VCaP (cell line): ENCODE data around the gene PAFAH1B1.

ENCODE experiments used
- H3K27ac ChIP-seq: fragments of 450-650 bp; 2 replicates; pipeline ENCODE4 v1.5.1; 2017
- TF ChIP-seq, protein P1 (sequence below): fragments of 450-650 bp; conservative IDR thresholded peaks from 2 replicates; pipeline ENCODE4 v1.5.1; 2017; ENCODE audit warnings: mild to moderate bottlenecking, moderate library complexity

The PAFAH1B1 gene

DNA sequence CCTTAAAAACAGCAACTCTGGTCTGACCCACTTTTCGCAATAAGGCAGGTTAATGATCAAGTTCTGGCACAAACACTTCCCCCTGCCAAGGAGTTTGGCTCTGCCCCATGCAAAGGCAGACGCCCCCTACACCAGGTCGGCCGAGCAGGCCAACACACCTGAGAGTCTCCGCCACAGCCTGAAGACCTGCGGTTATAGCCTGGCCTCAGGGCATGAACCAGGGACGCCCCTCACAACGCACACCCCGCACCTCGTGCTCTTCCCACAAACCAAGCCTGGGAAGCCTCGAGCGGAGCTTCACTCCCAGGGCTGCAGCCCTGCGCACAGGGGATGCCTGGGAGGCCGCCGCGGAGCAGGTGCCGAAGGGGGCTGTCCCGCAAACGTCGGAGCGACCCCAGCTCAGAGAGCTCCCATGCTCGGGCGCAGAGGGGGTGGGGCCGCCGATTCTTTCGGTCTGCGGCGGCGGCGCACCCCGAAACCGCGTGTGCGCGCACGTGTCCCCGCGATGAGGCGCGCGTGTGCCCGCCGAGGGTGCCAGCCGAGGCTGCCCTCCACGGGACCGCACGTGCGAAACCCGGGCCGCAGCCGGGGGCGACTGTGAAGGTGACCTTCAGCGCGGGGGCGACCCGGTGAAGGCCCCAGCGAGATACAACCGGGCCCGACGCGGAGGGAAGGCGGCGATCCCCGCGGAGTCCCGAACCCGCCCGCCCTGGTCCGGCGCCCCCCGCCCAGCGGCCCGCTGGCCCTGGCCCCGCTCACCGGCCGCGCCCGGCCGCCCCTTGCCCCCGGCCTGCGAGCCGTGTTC is 117.6 kb downstream of the PAFAH1B1 start:
- TF ChIP-seq, protein P1, sequence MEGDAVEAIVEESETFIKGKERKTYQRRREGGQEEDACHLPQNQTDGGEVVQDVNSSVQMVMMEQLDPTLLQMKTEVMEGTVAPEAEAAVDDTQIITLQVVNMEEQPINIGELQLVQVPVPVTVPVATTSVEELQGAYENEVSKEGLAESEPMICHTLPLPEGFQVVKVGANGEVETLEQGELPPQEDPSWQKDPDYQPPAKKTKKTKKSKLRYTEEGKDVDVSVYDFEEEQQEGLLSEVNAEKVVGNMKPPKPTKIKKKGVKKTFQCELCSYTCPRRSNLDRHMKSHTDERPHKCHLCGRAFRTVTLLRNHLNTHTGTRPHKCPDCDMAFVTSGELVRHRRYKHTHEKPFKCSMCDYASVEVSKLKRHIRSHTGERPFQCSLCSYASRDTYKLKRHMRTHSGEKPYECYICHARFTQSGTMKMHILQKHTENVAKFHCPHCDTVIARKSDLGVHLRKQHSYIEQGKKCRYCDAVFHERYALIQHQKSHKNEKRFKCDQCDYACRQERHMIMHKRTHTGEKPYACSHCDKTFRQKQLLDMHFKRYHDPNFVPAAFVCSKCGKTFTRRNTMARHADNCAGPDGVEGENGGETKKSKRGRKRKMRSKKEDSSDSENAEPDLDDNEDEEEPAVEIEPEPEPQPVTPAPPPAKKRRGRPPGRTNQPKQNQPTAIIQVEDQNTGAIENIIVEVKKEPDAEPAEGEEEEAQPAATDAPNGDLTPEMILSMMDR, result no peak
- peak overlapping the region; percentile 92 for H3K27ac ChIP-seq

DNA sequence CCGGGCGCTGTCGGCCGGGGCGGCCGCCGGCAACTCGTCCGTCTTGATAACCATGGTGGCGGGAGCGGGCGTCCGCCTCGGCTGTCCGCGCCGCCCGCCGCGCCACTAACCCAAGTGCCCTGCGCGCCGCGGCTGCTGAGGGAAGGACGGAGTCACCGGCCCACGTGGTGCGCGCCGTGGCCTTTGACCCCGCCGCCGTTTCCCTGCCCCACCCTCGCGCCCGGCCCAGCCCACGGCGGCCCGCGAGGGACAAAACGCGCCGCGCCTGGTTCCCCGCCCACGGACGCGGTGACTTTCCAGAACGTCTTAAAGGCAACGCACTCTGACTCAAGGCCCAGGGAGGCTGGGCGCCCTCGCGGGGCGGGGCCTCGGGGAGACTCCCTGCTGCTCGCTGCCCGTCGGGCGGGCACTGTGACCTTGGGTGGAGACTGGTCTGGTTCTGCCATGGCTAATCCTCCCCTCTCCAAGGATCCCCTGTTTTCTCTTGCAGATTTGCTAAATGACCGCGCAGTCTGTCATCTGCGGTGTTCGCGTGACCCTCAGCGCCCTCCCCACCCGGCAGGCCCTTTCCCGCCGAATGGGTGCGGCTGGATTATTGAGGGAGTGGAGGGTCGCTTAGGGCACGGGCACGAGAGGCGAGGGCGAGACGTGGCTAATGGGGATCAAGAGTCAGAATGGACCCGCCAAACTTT is 118.3 kb downstream of the PAFAH1B1 start, which contains the start of gene CLUH:
TSS of gene CLUH (minus strand) at position 157 of the 692 bp plus-strand sequence. CDS start at position 54, 103 bp downstream.
- H3K27ac ChIP-seq, result peak within 1 kb of the TSS; percentile 92
- TF ChIP-seq, protein P1, result no peak

DNA sequence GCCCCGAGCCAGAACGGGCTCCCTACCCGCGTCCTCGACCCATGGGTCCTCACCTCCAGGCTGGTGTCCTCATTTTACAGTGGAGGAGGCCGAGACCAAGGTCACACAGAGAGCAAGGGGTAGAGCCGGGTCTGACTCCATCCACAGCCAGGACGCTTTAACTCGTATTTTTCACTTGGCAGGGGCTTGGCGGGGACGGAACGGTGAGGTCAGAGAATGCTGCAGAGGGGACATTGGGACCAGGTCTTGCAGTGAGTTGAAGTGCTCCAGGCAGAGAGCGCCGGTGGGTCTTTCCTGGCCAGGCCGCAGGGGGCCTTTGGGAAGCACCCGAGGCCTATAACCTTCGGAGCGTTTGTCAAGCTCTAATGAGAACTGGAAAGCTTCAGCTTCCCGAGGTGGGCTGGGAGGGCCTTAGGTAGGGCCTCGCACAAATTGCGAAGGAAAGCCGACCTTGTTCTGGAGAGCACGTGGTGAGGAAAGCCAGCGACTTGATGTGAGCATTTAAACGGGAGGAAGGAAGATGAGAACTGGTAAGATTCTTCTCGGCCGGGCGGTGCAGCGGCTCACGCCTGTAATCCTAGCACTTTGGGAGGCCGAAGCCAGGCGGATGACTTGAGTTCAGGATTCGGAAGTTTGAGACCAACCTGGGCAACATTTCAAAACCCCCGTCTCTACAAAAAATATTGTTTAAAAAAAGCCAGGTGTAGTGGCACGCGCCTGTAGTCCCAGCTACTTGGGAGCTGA is 119.0 kb downstream of the PAFAH1B1 start:
- TF ChIP-seq, protein P1, result no peak
- peak overlapping the region; percentile 92 for H3K27ac ChIP-seq

DNA sequence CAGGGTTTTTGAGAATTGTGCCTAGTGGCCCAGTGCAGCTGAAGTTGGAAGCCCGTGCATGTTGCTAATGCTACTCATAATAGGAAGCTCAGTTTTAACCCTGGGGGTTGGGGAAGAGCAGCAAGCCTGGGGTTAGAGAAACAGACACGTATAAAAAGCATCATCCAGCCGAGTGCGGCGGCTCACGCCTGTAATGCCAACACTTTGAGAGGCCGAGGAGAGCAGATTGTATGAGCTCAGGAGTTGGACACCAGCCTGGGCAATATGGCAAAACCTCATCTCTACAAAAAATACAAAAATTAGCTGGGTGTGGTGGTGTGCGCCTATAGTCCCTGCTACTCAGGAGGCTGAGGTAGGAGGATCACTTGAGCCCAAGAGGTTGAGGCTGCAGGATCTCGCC is 120.4 kb downstream of the PAFAH1B1 start:
- no peak overlapping the region; the same call in 1 of the 2 replicates for H3K27ac ChIP-seq
- TF ChIP-seq, protein P1, result no peak

DNA sequence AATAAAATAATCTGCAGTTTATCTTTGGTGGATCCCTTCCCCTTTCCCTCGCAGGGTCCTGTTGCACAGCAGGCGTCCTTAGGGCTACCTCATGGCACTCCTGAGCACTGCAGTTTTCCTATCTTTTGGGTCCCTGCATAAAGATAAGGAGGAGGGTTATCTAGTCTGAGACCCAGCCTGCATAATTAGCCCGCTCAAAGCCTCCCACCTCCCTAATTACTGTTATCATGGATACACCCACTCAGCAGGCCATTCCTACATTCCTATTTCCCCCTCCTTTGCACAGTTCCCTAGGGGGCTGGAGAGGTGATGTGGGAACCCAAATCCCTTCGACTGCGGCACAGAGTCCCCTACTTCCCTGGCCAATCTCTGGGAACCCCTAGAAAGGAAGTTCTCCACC is 123.2 kb downstream of the PAFAH1B1 start:
- no peak overlapping the region for H3K27ac ChIP-seq
- TF ChIP-seq, protein P1, result no peak

DNA sequence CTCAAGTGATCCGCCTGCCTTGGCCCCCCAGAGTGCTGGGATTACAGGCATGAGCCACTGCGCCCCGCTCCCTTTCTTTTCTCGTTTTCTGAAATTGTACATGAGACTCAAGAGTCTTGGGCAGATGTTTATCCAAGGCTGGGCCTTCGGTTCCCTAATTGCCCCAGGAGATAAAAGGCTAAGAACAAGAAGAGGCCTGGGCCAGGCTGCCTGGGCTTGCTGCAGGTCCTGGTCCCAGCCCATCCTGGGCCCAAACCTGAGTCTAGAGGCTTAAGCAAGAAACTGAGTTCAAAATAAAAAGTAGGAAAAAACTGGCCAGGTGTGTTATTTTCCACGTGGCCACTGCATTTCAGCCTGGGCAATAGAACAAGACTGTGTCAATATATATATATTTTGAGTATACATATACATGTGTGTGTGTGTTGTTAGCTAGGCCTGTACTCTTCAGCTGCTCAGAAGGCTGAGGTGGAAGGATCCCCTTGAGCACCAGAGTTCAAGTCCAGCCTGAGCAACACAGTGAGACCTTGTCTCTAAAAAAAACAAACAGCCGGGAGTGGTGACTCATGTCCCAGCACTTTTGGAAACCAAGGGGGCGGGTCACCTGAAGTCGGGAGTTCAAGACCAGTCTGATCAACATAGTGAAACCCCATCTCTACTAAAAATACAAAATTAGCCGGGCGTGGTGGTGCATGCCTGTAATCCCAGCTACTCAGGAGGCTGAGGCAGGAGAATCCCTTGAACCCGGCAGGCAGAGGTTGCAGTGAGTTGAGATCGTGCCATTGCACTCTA is 124.9 kb downstream of the PAFAH1B1 start:
- TF ChIP-seq, protein P1, result no peak
- no peak overlapping the region for H3K27ac ChIP-seq
